Mucosa of descending colon (tissue), 3 donors: ENCODE results near the gene PHAF1. TPM values are rescaled to one million over a fixed set of nuclear protein-coding genes. Genes with fewer than 3 reads are reported as not detected.

ENCODE experiments used
- ATAC-seq: fragments of 200-7000 bp; cut with Tn5 transposase; one replicate; pipeline ENCODE4 v1.9.1; 2020; ENCODE audit warnings: mild to moderate bottlenecking, moderate library complexity
- DNase-seq, 3 donors: peaks; one replicate each; pipeline ENCODE4 v3.0.0-alpha.2; 2020
- H3K36me3 ChIP-seq: fragments of 200-600 bp; one replicate; pipeline ENCODE4 v1.8.0; 2021; ENCODE audit warnings: low read depth, mild to moderate bottlenecking
- H3K4me1 ChIP-seq: fragments of 200-600 bp; one replicate; pipeline ENCODE4 v1.8.0; 2021; ENCODE audit warnings: low read depth, mild to moderate bottlenecking
- H3K4me3 ChIP-seq: fragments of 200-600 bp; one replicate; pipeline ENCODE4 v1.8.0; 2021; ENCODE audit warnings: mild to moderate bottlenecking
- H3K9me3 ChIP-seq: fragments of 200-600 bp; one replicate; pipeline ENCODE4 v1.8.0; 2021; ENCODE audit warnings: mild to moderate bottlenecking
- intact Hi-C, 2 donors: fragments of 100-400 bp; cut with DNase I in 1 of 2; cut with micrococcal nuclease in 1 of 2; formaldehyde crosslinking; loops; one replicate each; pipeline versions ENCODE4 v1.11.0 to v1.11.1; 2022; cut with DNase I, micrococcal nuclease
- total RNA-seq, 3 donors: library from RNA; stranded (reverse); fragmentation: NEBNext Ultra II Directional in 2 of 3; extraction: Animal tissue kit (Norgen Biotek cat#: 25700) in 2 of 3; gene quantifications; one replicate each; pipeline versions ENCODE4 v1.2.1 to v1.2.4, GENCODE V29; 2021 to 2023
- TF ChIP-seq, protein P1 (sequence below): fragments of 200-600 bp; IDR thresholded peaks from one replicate; pipeline ENCODE4 v1.8.0; 2022; ENCODE audit warnings: antibody characterized with exemption, mild to moderate bottlenecking
- donor health status: DM: no; HTN: no; CAD: no; lungs with moderate emphysema.
- donor health status: DM: no; HTN: no; CAD: no.
- donor health status: DM: no; HTN: yes; CAD: no.

Gene PHAF1
- total RNA-seq, 3 donors from 2014 or later, result 13.3 to 15.7 (median 13.6) TPM

DNA sequence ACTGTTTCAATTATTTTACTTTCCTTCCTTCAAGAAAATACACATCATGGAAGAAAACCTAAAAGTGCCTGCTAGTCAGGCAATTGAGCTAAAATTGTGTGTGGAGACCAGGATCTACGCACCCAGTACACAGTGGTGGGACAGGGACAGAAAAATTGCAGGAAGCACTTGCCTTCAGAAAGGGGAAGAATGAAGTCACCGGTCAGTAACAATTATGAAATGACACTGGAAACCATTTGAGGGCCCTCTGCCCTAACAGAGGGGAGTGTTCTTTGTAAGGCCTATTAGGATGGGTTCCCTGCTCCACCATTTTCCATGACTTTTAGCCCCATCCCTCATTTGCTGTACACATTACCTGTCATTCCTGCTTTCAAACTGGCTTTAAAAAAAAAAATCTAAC, 4.5 kb upstream of the PHAF1 start:
- no peaks in the 10 kb centered on the region for H3K36me3 ChIP-seq
- ATAC-seq (no peak), DNase-seq (no peak)
- peaks cover 13% of the 10 kb centered on the region for H3K4me1 ChIP-seq
- intact Hi-C loops, result no loop called here
- no peak overlapping the region for H3K4me3 ChIP-seq
- no peaks in the 10 kb centered on the region for H3K9me3 ChIP-seq
- TF ChIP-seq, protein P1, sequence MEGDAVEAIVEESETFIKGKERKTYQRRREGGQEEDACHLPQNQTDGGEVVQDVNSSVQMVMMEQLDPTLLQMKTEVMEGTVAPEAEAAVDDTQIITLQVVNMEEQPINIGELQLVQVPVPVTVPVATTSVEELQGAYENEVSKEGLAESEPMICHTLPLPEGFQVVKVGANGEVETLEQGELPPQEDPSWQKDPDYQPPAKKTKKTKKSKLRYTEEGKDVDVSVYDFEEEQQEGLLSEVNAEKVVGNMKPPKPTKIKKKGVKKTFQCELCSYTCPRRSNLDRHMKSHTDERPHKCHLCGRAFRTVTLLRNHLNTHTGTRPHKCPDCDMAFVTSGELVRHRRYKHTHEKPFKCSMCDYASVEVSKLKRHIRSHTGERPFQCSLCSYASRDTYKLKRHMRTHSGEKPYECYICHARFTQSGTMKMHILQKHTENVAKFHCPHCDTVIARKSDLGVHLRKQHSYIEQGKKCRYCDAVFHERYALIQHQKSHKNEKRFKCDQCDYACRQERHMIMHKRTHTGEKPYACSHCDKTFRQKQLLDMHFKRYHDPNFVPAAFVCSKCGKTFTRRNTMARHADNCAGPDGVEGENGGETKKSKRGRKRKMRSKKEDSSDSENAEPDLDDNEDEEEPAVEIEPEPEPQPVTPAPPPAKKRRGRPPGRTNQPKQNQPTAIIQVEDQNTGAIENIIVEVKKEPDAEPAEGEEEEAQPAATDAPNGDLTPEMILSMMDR, result no peak

DNA sequence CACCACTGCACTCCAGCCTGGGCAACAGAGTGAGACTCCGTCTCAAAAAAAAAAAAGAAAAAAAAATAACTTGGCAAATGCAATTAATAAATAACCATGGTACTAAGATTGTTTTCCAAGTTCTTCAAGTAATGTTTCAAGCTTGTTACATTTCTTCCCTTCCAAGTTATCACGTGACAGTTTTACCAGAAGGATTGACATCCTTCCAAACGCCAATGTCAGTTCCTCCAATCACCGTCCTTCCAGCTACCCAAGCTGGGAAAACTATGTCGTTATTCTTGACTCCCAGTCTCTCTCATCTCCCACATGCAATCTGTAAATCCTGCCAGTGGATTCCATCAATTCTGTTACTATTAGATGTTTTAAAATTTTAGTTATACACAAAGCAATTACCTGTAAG, 3.9 kb upstream of the PHAF1 start:
- Histone ChIP-seq H3K36me3 (no peaks in the 10 kb centered on the region), H3K4me3 (no peak overlapping the region), H3K9me3 (no peaks in the 10 kb centered on the region), H3K4me1 (peaks cover 20% of the 10 kb centered on the region)
- no peak for ATAC-seq
- DNase-seq, result no peak
- intact Hi-C loops, result no loop called here
- TF ChIP-seq, protein P1, result no peak

DNA sequence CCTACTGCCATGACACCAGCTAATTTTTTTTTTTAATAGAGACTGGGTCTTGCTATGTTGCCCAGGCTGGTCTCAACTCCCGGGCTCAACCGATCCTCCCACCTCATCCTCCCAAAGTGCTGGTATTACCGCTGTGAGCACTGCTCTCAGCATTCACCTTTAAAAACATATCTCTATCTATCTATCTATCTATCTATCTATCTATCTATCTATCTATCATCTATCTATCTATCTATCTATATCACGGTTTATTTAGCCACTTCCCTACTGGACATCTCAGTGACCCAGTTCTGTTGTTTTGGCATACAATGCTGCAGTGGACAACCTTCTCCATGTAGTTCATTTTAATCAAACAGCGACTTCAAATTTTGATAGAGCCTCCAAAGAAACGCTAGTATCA, 1.3 kb upstream of the PHAF1 start:
- no peak overlapping the region for H3K4me3 ChIP-seq
- H3K9me3 ChIP-seq, result no peaks in the 10 kb centered on the region
- TF ChIP-seq, protein P1, result no peak
- DNase-seq (no peak), ATAC-seq (no peak)
- intact Hi-C loops, result no loop called here
- H3K4me1 ChIP-seq, result peaks cover 29% of the 10 kb centered on the region
- H3K36me3 ChIP-seq, result no peaks in the 10 kb centered on the region

DNA sequence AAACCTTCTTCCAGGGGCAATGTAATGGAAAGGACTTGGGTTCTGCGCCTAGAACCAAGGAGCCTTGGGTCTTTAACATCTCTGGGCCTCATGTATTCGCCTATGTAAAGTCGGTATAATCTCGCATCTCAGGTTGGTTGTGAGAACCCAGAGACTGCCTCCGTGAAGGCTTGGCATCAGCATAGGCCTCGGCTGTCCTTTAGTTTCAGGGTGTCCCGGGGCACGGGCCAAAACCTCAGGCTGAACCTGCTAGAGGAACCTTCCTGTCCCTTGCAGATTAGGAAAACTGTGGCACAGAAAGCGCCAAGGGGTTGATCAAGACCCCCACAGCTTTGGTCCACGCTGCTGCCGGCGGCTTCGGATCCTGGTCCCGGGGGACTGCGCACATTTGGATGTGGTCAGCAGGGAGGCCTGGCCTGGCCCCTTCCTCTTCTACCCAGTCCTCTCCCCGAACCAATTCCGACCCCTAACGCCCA, 772 bp upstream of the PHAF1 start:
- no peak overlapping the region for H3K4me3 ChIP-seq
- peak in 1 of 3 donors; percentile 11 for DNase-seq
- TF ChIP-seq, protein P1, result no peak
- intact Hi-C loops, result no loop called here
- ATAC-seq, result no peak
- no peaks in the 10 kb centered on the region for H3K9me3 ChIP-seq
- H3K4me1 ChIP-seq, result peaks cover 29% of the 10 kb centered on the region
- no peaks in the 10 kb centered on the region for H3K36me3 ChIP-seq

DNA sequence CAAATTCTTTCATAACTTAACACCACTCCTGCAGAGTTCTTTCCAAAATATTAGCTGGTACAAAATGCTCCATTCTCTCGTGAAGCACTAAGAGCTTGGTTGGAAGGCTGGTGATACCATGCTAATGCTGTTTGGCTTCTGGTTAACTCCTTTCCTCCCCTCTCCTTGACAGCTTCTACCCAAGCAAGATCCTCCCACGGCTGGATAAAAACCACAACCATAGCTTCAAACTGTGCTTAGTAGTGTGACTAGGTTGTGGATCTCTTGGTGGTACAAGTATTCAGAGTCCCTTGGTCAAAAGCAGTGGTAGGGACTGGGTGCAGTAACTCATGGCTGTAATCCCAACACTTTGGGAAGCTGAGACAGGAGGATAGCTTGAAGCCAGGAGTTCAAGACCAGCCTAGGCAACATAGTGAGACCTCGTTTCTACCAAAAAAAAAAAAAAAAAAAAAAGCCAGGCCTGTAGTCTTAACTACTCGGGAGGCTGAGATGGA, 2.3 kb downstream of the PHAF1 start:
- intact Hi-C loops, result no loop called here
- TF ChIP-seq, protein P1, result no peak
- H3K4me3 ChIP-seq, result no peak overlapping the region
- H3K9me3 ChIP-seq, result no peaks in the 10 kb centered on the region
- ATAC-seq, result no peak
- peaks cover 15% of the 10 kb centered on the region for H3K4me1 ChIP-seq
- no peak for DNase-seq
- H3K36me3 ChIP-seq, result no peaks in the 10 kb centered on the region
